Activated CD8-positive, alpha-beta T cell treated with anti-CD3 and anti-CD28 coated beads for 36 hours (primary cell): ENCODE results near the gene GCSAM. TPM values are rescaled to one million over a fixed set of nuclear protein-coding genes. Genes with fewer than 3 reads are reported as not detected.

Experiments
- ATAC-seq: fragments of 200-7000 bp; cut with Tn5 transposase; one replicate; pipeline ENCODE4 v1.10.0; 2021; ENCODE audit warnings: mild to moderate bottlenecking, moderate library complexity
- CTCF ChIA-PET: fragments of 350-600 bp; sonication (Branson Sonifier 250); formaldehyde crosslinking; loops from one replicate; lab custom pipeline; 2021; ENCODE audit warnings: antibody characterized with exemption; lab: Charles Lee
- POLR2A ChIA-PET: fragments of 350-600 bp; sonication (Branson Sonifier 250); formaldehyde crosslinking; loops from one replicate; lab custom pipeline; 2021; ENCODE audit warnings: antibody characterized with exemption; lab: Charles Lee
- DNase-seq: peaks from one replicate; pipeline ENCODE4 v3.0.0-alpha.2; 2020
- H3K27ac Mint-ChIP-seq: one replicate; pipeline ENCODE4 v1.8.0; 2021; ENCODE audit warnings: mild to moderate bottlenecking, mixed read lengths
- H3K27me3 Mint-ChIP-seq: one replicate; pipeline ENCODE4 v1.8.0; 2021; ENCODE audit warnings: mixed read lengths
- H3K36me3 Mint-ChIP-seq: one replicate; pipeline ENCODE4 v1.8.0; 2021; ENCODE audit warnings: low read depth, mixed read lengths
- H3K4me1 Mint-ChIP-seq: one replicate; pipeline ENCODE4 v1.8.0; 2021; ENCODE audit warnings: low read depth, mixed read lengths
- H3K4me3 Mint-ChIP-seq: one replicate; pipeline ENCODE4 v1.8.0; 2021; ENCODE audit warnings: mild to moderate bottlenecking, moderate library complexity, mixed read lengths
- H3K9me3 Mint-ChIP-seq: one replicate; pipeline ENCODE4 v1.8.0; 2021; ENCODE audit warnings: mixed read lengths
- intact Hi-C: fragments of 100-400 bp; cut with micrococcal nuclease; formaldehyde crosslinking; loops from one replicate; pipeline ENCODE4 v1.10.0; 2022
- total RNA-seq, 2 experiments: library from RNA; stranded (reverse); gene quantifications; one replicate each; pipeline ENCODE4 v1.2.3, GENCODE V29; 2021
- TF ChIP-seq, protein P1 (sequence below): fragments of 200-600 bp; IDR thresholded peaks from one replicate; pipeline ENCODE4 v1.8.0; 2022; ENCODE audit warnings: antibody characterized with exemption, mild to moderate bottlenecking

GCSAM gene
- total RNA-seq, 2 experiments from 2014 or later, result 9.9 to 12.9 TPM

GRCh38 chr3:112088944-112089343 lies 44.1 kb downstream of the GCSAM start:
- Mint-ChIP-seq H3K36me3 (no peaks in the 10 kb centered on the region), H3K27ac (no peak overlapping the region), H3K9me3 (no peaks in the 10 kb centered on the region), H3K4me3 (no peak overlapping the region), H3K27me3 (peaks cover 22% of the 10 kb centered on the region), H3K4me1 (peaks cover 32% of the 10 kb centered on the region)
- CTCF ChIA-PET, result interaction anchor here (0.8 to 1.5 kb wide), 2 partner anchors 9 to 23 kb away, joined by 3 to 4 read pairs; no protein-coding TSS in a partner anchor
- TF ChIP-seq, protein P1, sequence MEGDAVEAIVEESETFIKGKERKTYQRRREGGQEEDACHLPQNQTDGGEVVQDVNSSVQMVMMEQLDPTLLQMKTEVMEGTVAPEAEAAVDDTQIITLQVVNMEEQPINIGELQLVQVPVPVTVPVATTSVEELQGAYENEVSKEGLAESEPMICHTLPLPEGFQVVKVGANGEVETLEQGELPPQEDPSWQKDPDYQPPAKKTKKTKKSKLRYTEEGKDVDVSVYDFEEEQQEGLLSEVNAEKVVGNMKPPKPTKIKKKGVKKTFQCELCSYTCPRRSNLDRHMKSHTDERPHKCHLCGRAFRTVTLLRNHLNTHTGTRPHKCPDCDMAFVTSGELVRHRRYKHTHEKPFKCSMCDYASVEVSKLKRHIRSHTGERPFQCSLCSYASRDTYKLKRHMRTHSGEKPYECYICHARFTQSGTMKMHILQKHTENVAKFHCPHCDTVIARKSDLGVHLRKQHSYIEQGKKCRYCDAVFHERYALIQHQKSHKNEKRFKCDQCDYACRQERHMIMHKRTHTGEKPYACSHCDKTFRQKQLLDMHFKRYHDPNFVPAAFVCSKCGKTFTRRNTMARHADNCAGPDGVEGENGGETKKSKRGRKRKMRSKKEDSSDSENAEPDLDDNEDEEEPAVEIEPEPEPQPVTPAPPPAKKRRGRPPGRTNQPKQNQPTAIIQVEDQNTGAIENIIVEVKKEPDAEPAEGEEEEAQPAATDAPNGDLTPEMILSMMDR, result no peak
- intact Hi-C loops, result no loop called here
- DNase-seq (no peak), ATAC-seq (no peak)
- POLR2A ChIA-PET, result interaction anchor here (0.6 kb wide), 2 partner anchors 29 to 404 kb away, joined by 3 read pairs; no protein-coding TSS in a partner anchor

DNA sequence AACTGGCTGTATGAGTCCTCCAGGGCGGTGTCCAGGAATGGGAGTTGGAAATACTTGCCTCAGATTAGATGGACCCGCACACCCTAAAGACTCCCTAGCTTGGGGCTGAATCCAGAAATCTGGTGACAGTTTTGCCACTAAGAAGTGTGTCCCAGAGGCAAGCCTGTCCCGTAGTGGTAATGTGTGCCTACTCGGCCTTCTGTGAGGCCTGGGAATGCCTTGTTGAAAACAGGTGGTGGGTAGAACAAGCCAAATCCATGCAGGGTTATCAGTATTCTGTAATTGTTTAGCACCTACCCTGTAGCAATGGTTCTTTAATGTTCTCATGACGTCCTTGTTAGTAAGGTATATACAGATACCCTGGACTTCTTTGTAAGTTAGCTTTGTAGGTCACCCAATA lies 45.3 kb downstream of the GCSAM start:
- TF ChIP-seq, protein P1, result no peak
- H3K27me3 Mint-ChIP-seq, result peaks cover 22% of the 10 kb centered on the region
- no peaks in the 10 kb centered on the region for H3K9me3 Mint-ChIP-seq
- H3K4me3 Mint-ChIP-seq, result no peak overlapping the region
- H3K36me3 Mint-ChIP-seq, result no peaks in the 10 kb centered on the region
- peaks cover 26% of the 10 kb centered on the region for H3K4me1 Mint-ChIP-seq
- H3K27ac Mint-ChIP-seq, result no peak overlapping the region
- CTCF ChIA-PET, result interaction anchor here (0.8 to 1.5 kb wide), 3 partner anchors 24 to 120 kb away, joined by 3 to 4 read pairs (median 3); no protein-coding TSS in a partner anchor
- DNase-seq (no peak), ATAC-seq (no peak)
- intact Hi-C loops, result no loop called here
- POLR2A ChIA-PET, result no interaction called here

DNA sequence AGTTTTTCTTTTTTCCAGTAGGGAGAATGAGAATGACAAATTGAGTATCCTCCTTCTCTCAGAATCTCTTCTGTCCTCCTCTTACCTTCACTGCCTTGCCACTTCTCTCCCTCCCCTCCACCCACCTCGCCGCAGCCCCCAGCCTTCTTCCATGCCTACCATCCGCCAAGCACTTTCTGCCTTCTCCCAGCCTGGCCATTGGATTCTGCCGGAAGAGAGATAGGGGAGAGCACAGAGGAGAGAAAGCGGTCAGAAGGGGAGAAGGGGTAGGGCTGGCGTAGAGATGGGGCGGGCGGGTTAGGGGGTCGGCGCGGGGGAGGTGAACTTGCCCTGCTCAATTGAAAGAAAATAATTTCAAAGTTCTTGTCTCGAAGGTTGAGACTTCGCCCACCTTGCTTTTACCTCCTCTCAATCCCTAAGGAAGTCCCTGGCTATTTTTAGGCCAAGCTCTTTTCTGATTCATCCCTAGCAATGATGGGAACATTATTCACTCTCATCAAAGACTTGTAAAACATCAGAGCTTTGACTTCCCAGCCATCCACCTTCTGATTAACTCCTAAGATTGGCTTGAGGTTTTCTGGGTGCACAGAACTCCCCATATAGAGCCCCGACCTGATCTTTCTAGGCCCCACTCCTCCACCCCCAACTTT lies 46.0 kb downstream of the GCSAM start:
- TF ChIP-seq, protein P1, result no peak
- Mint-ChIP-seq H3K27ac (peak overlapping the region; percentile 53), H3K4me3 (peak overlapping the region; percentile 75), H3K9me3 (no peaks in the 10 kb centered on the region), H3K36me3 (no peaks in the 10 kb centered on the region), H3K27me3 (peaks cover 22% of the 10 kb centered on the region), H3K4me1 (peaks cover 20% of the 10 kb centered on the region)
- ChIA-PET POLR2A (interaction anchor here (0.6 kb wide), 1 partner anchor 16 kb away, joined by 3 read pairs; no protein-coding TSS in a partner anchor), CTCF (interaction anchor here (1.1 kb wide), 1 partner anchor 119 kb away, joined by 3 read pairs; no protein-coding TSS in a partner anchor)
- ATAC-seq (no peak), DNase-seq (no peak)
- intact Hi-C loops, result no loop called here

GRCh38 chr3:112086076-112086854 lies 46.8 kb downstream of the GCSAM start, which contains the start of gene C3orf52:
Gene C3orf52, plus strand, starts transcription at chr3:112086389. Its CDS starts 19 bp downstream, at chr3:112086408.
- Mint-ChIP-seq H3K4me1 (peaks cover 20% of the 10 kb centered on the region), H3K27ac (peak within 1 kb of the TSS; percentile 68), H3K27me3 (peaks cover 22% of the 10 kb centered on the region), H3K36me3 (no peaks in the 10 kb centered on the region), H3K4me3 (peak within 1 kb of the TSS; percentile 75), H3K9me3 (no peaks in the 10 kb centered on the region)
- TF ChIP-seq, protein P1, result no peak
- peak; percentile 89 for ATAC-seq
- intact Hi-C loops, result no loop called here
- POLR2A ChIA-PET, result no interaction called here
- CTCF ChIA-PET, result no interaction called here
- DNase-seq, result peak; percentile 69

- intact Hi-C loops, result no loop called here
- TF ChIP-seq, protein P1, result no peak
Measured at GRCh38 chr3:112085735-112086075, 47.3 kb downstream of the GCSAM start.

More at GRCh38 chr3:112085735-112086075, 47.3 kb downstream of the GCSAM start:
- H3K36me3 Mint-ChIP-seq, result no peaks in the 10 kb centered on the region
- no peak for DNase-seq
- H3K4me1 Mint-ChIP-seq, result peaks cover 20% of the 10 kb centered on the region
- POLR2A ChIA-PET, result no interaction called here
- H3K27me3 Mint-ChIP-seq, result peaks cover 22% of the 10 kb centered on the region
- no peak overlapping the region for H3K27ac Mint-ChIP-seq
- CTCF ChIA-PET, result no interaction called here
- no peaks in the 10 kb centered on the region for H3K9me3 Mint-ChIP-seq
- H3K4me3 Mint-ChIP-seq, result peak overlapping the region; percentile 75
- peak; percentile 1 for ATAC-seq
